ENCODE data around the gene STARD10. TPM values are rescaled to one million over a fixed set of nuclear protein-coding genes. Genes with fewer than 3 reads are reported as not detected.

STARD10 gene
- total RNA-seq, 4 donors from 2014 or later, result 26.6 to 75.4 (median 58.1) TPM

- Histone ChIP-seq H3K27ac (replicated peaks in 1 of 4) (peak overlapping the region; percentile 47 to 66 (median 64)), H3K4me1 (peaks cover 35 to 100% (median 98%) of the 10 kb centered on the region in 4 donors)
Measured at GRCh38 chr11:72739240-72740059, 54.4 kb downstream of the STARD10 start.

GRCh38 chr11:72738199-72739141 is 55.4 kb downstream of the STARD10 start:
- TF ChIP-seq POLR2AphosphoS5 (IDR thresholded peaks at IDR 0.05), result no peak
- TF ChIP-seq CTCF (IDR thresholded peaks at IDR 0.05), result no peak
- TF ChIP-seq POLR2A (IDR thresholded peaks at IDR 0.05; ENCODE audit: low read depth), result no peak
- TF ChIP-seq EP300 (IDR thresholded peaks at IDR 0.05), result no peak

More at GRCh38 chr11:72739240-72740059, 54.4 kb downstream of the STARD10 start:
- 76% methylated on average over 6 of the region's 10 CpGs for WGBS
- TF ChIP-seq POLR2A (IDR thresholded peaks at IDR 0.05; ENCODE audit: low read depth), result no peak
- TF ChIP-seq CTCF (IDR thresholded peaks at IDR 0.05), result no peak
- no peak for TF ChIP-seq EP300 (IDR thresholded peaks at IDR 0.05)
- no peak for TF ChIP-seq POLR2AphosphoS5 (IDR thresholded peaks at IDR 0.05)
- H3K9me3 ChIP-seq, result no peaks in the 10 kb centered on the region
- H3K36me3 ChIP-seq, result no peaks in the 10 kb centered on the region
- peak overlapping the region in 2 of 4 donors; percentile 20 to 32 for H3K4me3 ChIP-seq
- intact Hi-C loops (cut with DNase I), result no loop called here
- no peaks in the 10 kb centered on the region for H3K27me3 ChIP-seq
- DNase-seq (ENCODE audit: extremely low spot score), result no peak

GRCh38 chr11:72737336-72737735 is 56.5 kb downstream of the STARD10 start:
- 75% methylated on average over 1 of the region's 1 CpG for WGBS
- no peaks in the 10 kb centered on the region for H3K36me3 ChIP-seq
- TF ChIP-seq CTCF (IDR thresholded peaks at IDR 0.05) (no peak), POLR2A (IDR thresholded peaks at IDR 0.05; ENCODE audit: low read depth) (no peak), POLR2AphosphoS5 (IDR thresholded peaks at IDR 0.05) (no peak), EP300 (IDR thresholded peaks at IDR 0.05) (no peak)
- DNase-seq (ENCODE audit: extremely low spot score), result no peak
- H3K27ac ChIP-seq (replicated peaks in 1 of 4), result peak overlapping the region; percentile 64 to 77 (median 66)
- no peaks in the 10 kb centered on the region for H3K9me3 ChIP-seq
- peaks cover 33 to 93% (median 90%) of the 10 kb centered on the region in 4 donors for H3K4me1 ChIP-seq
- H3K4me3 ChIP-seq, result no peak overlapping the region
- H3K27me3 ChIP-seq, result no peaks in the 10 kb centered on the region
- intact Hi-C loops (cut with DNase I), result no loop called here

More at GRCh38 chr11:72738199-72739141, 55.4 kb downstream of the STARD10 start:
- H3K4me3 ChIP-seq, result peak overlapping the region; percentile 5 to 32 (median 14)
- no peaks in the 10 kb centered on the region for H3K27me3 ChIP-seq
- no peaks in the 10 kb centered on the region for H3K9me3 ChIP-seq
- intact Hi-C loops (cut with DNase I), result no loop called here
- no peak for DNase-seq (ENCODE audit: extremely low spot score)
- peak overlapping the region; percentile 47 to 66 (median 64) for H3K27ac ChIP-seq (replicated peaks in 1 of 4)
- peaks cover 35 to 100% (median 97%) of the 10 kb centered on the region in 4 donors for H3K4me1 ChIP-seq
- 81% methylated on average over 7 of the region's 11 CpGs for WGBS
- no peaks in the 10 kb centered on the region for H3K36me3 ChIP-seq

GRCh38 chr11:72736452-72737069 is 57.3 kb downstream of the STARD10 start:
- no peaks in the 10 kb centered on the region for H3K36me3 ChIP-seq
- 22% methylated on average over 4 of the region's 5 CpGs for WGBS
- H3K9me3 ChIP-seq, result no peaks in the 10 kb centered on the region
- H3K4me1 ChIP-seq, result peaks cover 26 to 86% (median 82%) of the 10 kb centered on the region in 4 donors
- H3K27ac ChIP-seq (replicated peaks in 1 of 4), result peak overlapping the region; percentile 64 to 77 (median 66)
- no peak for DNase-seq (ENCODE audit: extremely low spot score)
- no peak for TF ChIP-seq EP300 (IDR thresholded peaks at IDR 0.05)
- no peak for TF ChIP-seq POLR2A (IDR thresholded peaks at IDR 0.05; ENCODE audit: low read depth)
- TF ChIP-seq POLR2AphosphoS5 (IDR thresholded peaks at IDR 0.05), result no peak
- TF ChIP-seq CTCF (IDR thresholded peaks at IDR 0.05), result no peak
- no peak overlapping the region for H3K4me3 ChIP-seq
- intact Hi-C loops (cut with DNase I), result no loop called here
- H3K27me3 ChIP-seq, result no peaks in the 10 kb centered on the region
